GM12878 (cell line): ENCODE results near the gene B4GALT7. TPM values are rescaled to one million over a fixed set of nuclear protein-coding genes. Genes with fewer than 3 reads are reported as not detected.

ENCODE experiments used
- ATAC-seq: fragments of 200-7000 bp; cut with Tn5 transposase; 3 replicates; pipeline ENCODE4 v1.9.1; 2020; ENCODE audit warnings: mild to moderate bottlenecking, moderate library complexity
- BruUV-seq: library from RNA; stranded (reverse); fragments of 400-500 nt; replicated peaks from 2 replicates; lab custom pipeline; 2021; lab: Mats Ljungman, UMichigan
- CTCF ChIA-PET: fragments of 300-600 bp; sonication (Branson Sonifier 250); formaldehyde crosslinking; extraction: SDS; loops from one replicate; lab custom pipeline; 2021; ENCODE audit warnings: inconsistent platforms; lab: Yijun Ruan, JAX
- POLR2A ChIA-PET: fragments of 350-600 bp; formaldehyde crosslinking; extraction: SDS; loops from one replicate; lab custom pipeline; 2021; ENCODE audit warnings: inconsistent platforms; lab: Charles Lee
- RAD21 ChIA-PET: fragments of 300-600 bp; sonication (Branson Sonifier 250); formaldehyde crosslinking; loops from one replicate; lab custom pipeline; 2023; ENCODE audit warnings: antibody characterized with exemption; ENCODE audit not compliant: unreplicated experiment; lab: Charles Lee
- SMC1A ChIA-PET: fragments of 300-600 bp; sonication (Branson Sonifier 250); formaldehyde crosslinking; loops from one replicate; lab custom pipeline; 2023; ENCODE audit not compliant: unreplicated experiment, uncharacterized antibody; lab: Charles Lee
- DNase-seq: peaks from one replicate; pipeline ENCODE4 v3.0.0-alpha.2; 2011; ENCODE audit warnings: low read depth, low spot score
- FAIRE-seq: peaks from 3 replicates; lab custom pipeline; 2011; peaks lifted over from hg19 to GRCh38; lab: Jason Lieb, UNC
- H2AFZ ChIP-seq: 2 replicates; pipeline ENCODE4 v1.6.0; 2011; ENCODE audit warnings: low read depth, low read length, control low read depth; ENCODE audit not compliant: control insufficient read depth
- H3K27ac ChIP-seq: 2 replicates; pipeline ENCODE4 v1.5.1; 2011; ENCODE audit warnings: control low read depth; ENCODE audit not compliant: control insufficient read depth, insufficient read depth
- H3K27me3 ChIP-seq, 2 experiments: replicated peaks in 1 of 2; 2 replicates each; pipeline versions ENCODE4 v1.6.0 to v1.6.1; 2011; ENCODE audit warnings: low read length in 1 of 2; ENCODE audit not compliant: control insufficient read depth in 2 of 2, insufficient read depth in 2 of 2
- H3K36me3 ChIP-seq, 2 experiments: 2 replicates each; pipeline ENCODE4 v1.5.1; 2011; ENCODE audit warnings: low read length in 1 of 2; ENCODE audit not compliant: control insufficient read depth in 2 of 2, insufficient read depth in 2 of 2
- H3K4me1 ChIP-seq: 2 replicates; pipeline ENCODE4 v1.6.1; 2011; ENCODE audit warnings: mild to moderate bottlenecking, low read length, moderate library complexity, mixed read lengths; ENCODE audit not compliant: control insufficient read depth, insufficient read depth
- H3K4me2 ChIP-seq: 2 replicates; pipeline ENCODE4 v1.6.0; 2011; ENCODE audit warnings: control low read depth; ENCODE audit not compliant: control insufficient read depth, insufficient read depth
- H3K4me3 ChIP-seq: fragments of 200-600 bp; sonication (generic); 2 replicates; pipeline ENCODE4 v1.5.1; 2016
- H3K79me2 ChIP-seq: 2 replicates; pipeline ENCODE4 v1.6.0; 2011; ENCODE audit warnings: low read length; ENCODE audit not compliant: control insufficient read depth, insufficient read depth
- H3K9ac ChIP-seq: 2 replicates; pipeline ENCODE4 v1.8.0; 2011; ENCODE audit warnings: low read length, control low read depth, mixed read lengths; ENCODE audit not compliant: control insufficient read depth, insufficient read depth
- H3K9me3 ChIP-seq: replicated peaks from 3 replicates; pipeline ENCODE4 v1.5.1; 2011; ENCODE audit warnings: mild to moderate bottlenecking, low read length; ENCODE audit not compliant: control insufficient read depth, insufficient read depth
- H4K20me1 ChIP-seq: 2 replicates; pipeline ENCODE4 v1.6.0; 2011; ENCODE audit not compliant: control insufficient read depth, insufficient read depth
- ATF3 ChIP-seq: IDR thresholded peaks from 2 replicates; pipeline ENCODE4 v1.6.1; 2011; ENCODE audit warnings: low read depth, mild to moderate bottlenecking, low read length, moderate library complexity, borderline replicate concordance; ENCODE audit errors: extremely low read depth
- CREB1 ChIP-seq: IDR thresholded peaks from 2 replicates; pipeline ENCODE4 v1.6.1; 2012; ENCODE audit warnings: low read depth, mild to moderate bottlenecking, inconsistent platforms
- IKZF1 ChIP-seq: fragments of 450-650 bp; conservative IDR thresholded peaks from 2 replicates; pipeline ENCODE4 v1.6.1; 2017; ENCODE audit warnings: antibody characterized with exemption, mild to moderate bottlenecking
- JUND ChIP-seq: IDR thresholded peaks from 2 replicates; pipeline ENCODE4 v1.6.1; 2012; ENCODE audit warnings: low read depth, mild to moderate bottlenecking, low read length, improper control_type of control experiment, moderate library complexity
- RELB ChIP-seq: fragments of 450-650 bp; IDR thresholded peaks from 2 replicates; pipeline ENCODE4 v1.6.1; 2017; ENCODE audit warnings: low read depth, mild to moderate bottlenecking, moderate library complexity
- ZSCAN29 ChIP-seq: fragments of 450-650 bp; IDR thresholded peaks from 2 replicates; pipeline ENCODE4 v1.6.1; 2017; ENCODE audit warnings: mild to moderate bottlenecking, moderate library complexity
- WGBS: methylation state at CpG from one replicate; pipeline ENCODE4 v1.1.6; 2016; ENCODE audit warnings: low lambda C conversion rate; ENCODE audit not compliant: insufficient replicate concordance, insufficient coverage; ENCODE audit errors: missing lambda C conversion rate; 5-methylcytosine and 5-hydroxymethylcytosine counted together
- in situ Hi-C: fragments of 300-500 bp; cut with MboI; formaldehyde crosslinking; loops from 9 replicates; pipeline ENCODE4 v1.14.3; 2018; ENCODE audit warnings: mixed read lengths
- intact Hi-C: fragments of 100-400 bp; cut with micrococcal nuclease; formaldehyde crosslinking; loops from one replicate; pipeline ENCODE4 v1.14.2; 2022; ENCODE audit not compliant: unreplicated experiment
- polyA plus RNA-seq, 11 experiments: library from polyadenylated mRNA; depleted of rRNA in 4 of 11; unstranded in 6 of 11; stranded (reverse) in 5 of 11; fragments of >200 nt; fragmentation: Nextera tagmentation in 4 of 11; fragmentation: Illumina TruSeq in 1 of 11; extraction: Ambion mirVana in 4 of 11; extraction: Trizol in 1 of 11; gene quantifications; 1 replicate in 1 of 11; 2 replicates in 10 of 11; pipeline versions ENCODE4 v1.2.1 to v1.2.3, GENCODE V29; 2011 to 2016; ENCODE audit warnings: inconsistent platforms in 2 of 11, missing spikeins in 2 of 11, low read depth in 1 of 11
- total RNA-seq, 4 experiments: library from RNA; depleted of rRNA in 3 of 4; stranded (reverse); fragments of >200 nt in 3 of 4; fragmentation: Illumina TruSeq in 1 of 4; extraction: Trizol in 1 of 4; gene quantifications; 2 replicates each; pipeline versions ENCODE4 v1.2.1 to v1.2.3, GENCODE V29; 2013 to 2021

B4GALT7 gene
- total and polyA plus RNA-seq, 10 of the 15 experiments (the other 5 are each of a cell fraction or from before 2014, with no cell fraction given) = 0.34 to 27.3 (median 16.4) TPM

- Histone ChIP-seq H3K4me1 (peaks cover 3% of the 10 kb centered on the region; the same call in 1 of the 2 replicates), H3K9ac (no peak overlapping the region), H3K27ac (no peak overlapping the region), H3K27me3 (no peaks in the 10 kb centered on the region), H2AFZ (no peak overlapping the region), H4K20me1 (no peaks in the 10 kb centered on the region), H3K79me2 (peaks cover 6% of the 10 kb centered on the region), H3K9me3 (no peaks in the 10 kb centered on the region), H3K4me2 (no peak overlapping the region), H3K36me3 (peaks cover 0 to 4% of the 10 kb centered on the region in 2 experiments; a peak in 2 of 4 replicates), H3K4me3 (no peak overlapping the region)
- FAIRE-seq (no peak), DNase-seq (no peak), ATAC-seq (no peak)
- CTCF ChIA-PET = no interaction called here
- in situ Hi-C loops = loop anchor here (10.0 to 25.0 kb wide), 3 partner anchors 459 to 1568 kb away; no protein-coding TSS in a partner anchor
- RAD21 ChIA-PET = no interaction called here
- intact Hi-C loops = no loop called here
- BruUV-seq = no TSS peak
- POLR2A ChIA-PET = no interaction called here
- TF ChIP-seq CREB1 (no peak), ZSCAN29 (no peak), JUND (no peak), IKZF1 (no peak), RELB (no peak), ATF3 (no peak)
- SMC1A ChIA-PET = no interaction called here
- WGBS = 91% methylated on average over 6 of the region's 6 CpGs
Measured at GRCh38 chr5:177605667-177606066, 5.7 kb downstream of the B4GALT7 start.
